HepG2 (cell line): Measurements from ENCODE around the gene PRMT7. TPM values are rescaled to one million over a fixed set of nuclear protein-coding genes. Genes with fewer than 3 reads are reported as not detected.

Source experiments
- JUN ChIP-seq: sonication (generic); formaldehyde crosslinking; IDR thresholded peaks from 2 replicates; pipeline ENCODE4 v1.4.0; 2020; ENCODE audit warnings: mild to moderate bottlenecking, missing genetic modification reagents
- MLX ChIP-seq: IDR thresholded peaks from 2 replicates; pipeline ENCODE4 v1.6.1; 2016
- NPAS2 ChIP-seq: sonication (generic); formaldehyde crosslinking; IDR thresholded peaks from 2 replicates; pipeline ENCODE4 v1.8.0; 2022; ENCODE audit warnings: mild to moderate bottlenecking, missing genetic modification reagents, borderline replicate concordance
- UBTF ChIP-seq: sonication (generic); formaldehyde crosslinking; IDR thresholded peaks from 2 replicates; pipeline ENCODE4 v1.4.0; 2020; ENCODE audit warnings: mild to moderate bottlenecking, missing genetic modification reagents
- ZNF160 ChIP-seq: sonication (generic); formaldehyde crosslinking; IDR thresholded peaks from 2 replicates; pipeline ENCODE4 v1.8.0; 2022; ENCODE audit warnings: mild to moderate bottlenecking, inconsistent platforms, missing genetic modification reagents
- ZNF513 ChIP-seq: sonication (generic); formaldehyde crosslinking; conservative IDR thresholded peaks from 2 replicates; pipeline ENCODE4 v1.5.0; 2020; ENCODE audit warnings: missing genetic modification reagents
- ZNF530 ChIP-seq: sonication (generic); formaldehyde crosslinking; IDR thresholded peaks from 2 replicates; pipeline ENCODE4 v1.5.0; 2020; ENCODE audit warnings: low read depth, mild to moderate bottlenecking, missing genetic modification reagents
- polyA plus RNA-seq, 8 experiments: library from polyadenylated mRNA; depleted of rRNA in 3 of 8; stranded (reverse) in 7 of 8; unstranded in 1 of 8; fragments of >200 nt; fragmentation: Illumina TruSeq in 4 of 8; extraction: Trizol in 4 of 8; gene quantifications; 2 replicates each; pipeline versions ENCODE4 v1.2.1 to v1.2.3, GENCODE V29; 2011 to 2016; ENCODE audit warnings: low read depth in 4 of 8, missing spikeins in 1 of 8, mixed read lengths in 1 of 8; ENCODE audit not compliant: insufficient read depth in 1 of 8
- total RNA-seq, 5 experiments: library from RNA; depleted of rRNA; stranded (reverse); fragments of >200 nt; fragmentation: Illumina TruSeq; extraction: Trizol; gene quantifications; 2 replicates each; pipeline ENCODE4 v1.2.3, GENCODE V29; 2016; ENCODE audit warnings: low read depth in 1 of 5
- TF ChIP-seq, protein P1 (sequence below): sonication (generic); formaldehyde crosslinking; IDR thresholded peaks from 2 replicates; pipeline ENCODE4 v1.5.1; 2020; ENCODE audit warnings: missing genetic modification reagents, mild to moderate bottlenecking, borderline replicate concordance

The PRMT7 gene
- total and polyA plus RNA-seq, 2 of the 13 experiments (the other 11 are each of a cell fraction or from before 2014, with no cell fraction given): 47.5 to 55.0 TPM

GRCh38 chr16:68310437-68310773 is 414 bp upstream of the PRMT7 start (continued):
- TF ChIP-seq, protein P1, sequence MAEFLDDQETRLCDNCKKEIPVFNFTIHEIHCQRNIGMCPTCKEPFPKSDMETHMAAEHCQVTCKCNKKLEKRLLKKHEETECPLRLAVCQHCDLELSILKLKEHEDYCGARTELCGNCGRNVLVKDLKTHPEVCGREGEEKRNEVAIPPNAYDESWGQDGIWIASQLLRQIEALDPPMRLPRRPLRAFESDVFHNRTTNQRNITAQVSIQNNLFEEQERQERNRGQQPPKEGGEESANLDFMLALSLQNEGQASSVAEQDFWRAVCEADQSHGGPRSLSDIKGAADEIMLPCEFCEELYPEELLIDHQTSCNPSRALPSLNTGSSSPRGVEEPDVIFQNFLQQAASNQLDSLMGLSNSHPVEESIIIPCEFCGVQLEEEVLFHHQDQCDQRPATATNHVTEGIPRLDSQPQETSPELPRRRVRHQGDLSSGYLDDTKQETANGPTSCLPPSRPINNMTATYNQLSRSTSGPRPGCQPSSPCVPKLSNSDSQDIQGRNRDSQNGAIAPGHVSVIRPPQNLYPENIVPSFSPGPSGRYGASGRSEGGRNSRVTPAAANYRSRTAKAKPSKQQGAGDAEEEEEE (CRISPR knock-in tag): 0 out of 2 replicates have a peak, but pooled peaks have one; percentile 78
- TF ChIP-seq MLX: no peak
- TF ChIP-seq ZNF513 (CRISPR knock-in tag): no peak
- TF ChIP-seq JUN (CRISPR knock-in tag): no peak
- TF ChIP-seq ZNF530 (CRISPR knock-in tag): peak; percentile 8; the same call in 1 of the 2 replicates
- no peak for TF ChIP-seq NPAS2 (CRISPR knock-in tag)
- 0 out of 2 replicates have a peak, but pooled peaks have one; percentile 8 for TF ChIP-seq ZNF160 (CRISPR knock-in tag)
- no peak for TF ChIP-seq UBTF (CRISPR knock-in tag)
